MM.1S (cell line): ENCODE measurements around the gene PLCB1.

ENCODE experiments used
- DNase-seq: peaks from one replicate; pipeline ENCODE4 v3.0.0-alpha.2; 2015
- H2AFZ ChIP-seq: fragments of 300-600 bp; sonication (generic); 2 replicates; pipeline ENCODE4 v1.6.0; 2016; ENCODE audit warnings: antibody characterized with exemption, low read length
- H3F3A ChIP-seq: fragments of 300-600 bp; sonication (generic); 2 replicates; pipeline ENCODE4 v1.6.1; 2016; ENCODE audit warnings: mild to moderate bottlenecking, antibody characterized with exemption, low read length, moderate library complexity, mixed read lengths; ENCODE audit not compliant: insufficient read depth
- H3K27ac ChIP-seq: fragments of 300-600 bp; sonication (generic); 2 replicates; pipeline ENCODE4 v1.5.1; 2016; ENCODE audit warnings: mild to moderate bottlenecking, low read length
- H3K27me3 ChIP-seq: fragments of 300-600 bp; sonication (generic); replicated peaks from 2 replicates; pipeline ENCODE4 v1.6.0; 2016; ENCODE audit warnings: low read length; ENCODE audit not compliant: insufficient read depth
- H3K36me3 ChIP-seq: fragments of 300-600 bp; sonication (generic); replicated peaks from 2 replicates; pipeline ENCODE4 v1.6.1; 2016; ENCODE audit warnings: mild to moderate bottlenecking, low read length, mixed read lengths; ENCODE audit not compliant: insufficient read depth
- H3K4me1 ChIP-seq: fragments of 300-600 bp; sonication (generic); 2 replicates; pipeline ENCODE4 v1.6.1; 2016; ENCODE audit warnings: low read length, mixed read lengths
- H3K4me2 ChIP-seq: fragments of 300-600 bp; sonication (generic); 2 replicates; pipeline ENCODE4 v1.6.0; 2016; ENCODE audit warnings: low read depth, low read length
- H3K4me3 ChIP-seq: fragments of 300-600 bp; sonication (generic); 2 replicates; pipeline ENCODE4 v1.5.1; 2016; ENCODE audit warnings: low read length, mixed read lengths
- H3K79me2 ChIP-seq: fragments of 300-600 bp; sonication (generic); 2 replicates; pipeline ENCODE4 v1.6.1; 2016; ENCODE audit warnings: mixed run types, low read length, mixed read lengths
- H3K9ac ChIP-seq: fragments of 300-600 bp; sonication (generic); 2 replicates; pipeline ENCODE4 v1.6.1; 2016; ENCODE audit warnings: low read length, mixed read lengths
- H3K9me2 ChIP-seq: fragments of 300-600 bp; sonication (generic); replicated peaks from 2 replicates; pipeline ENCODE4 v1.6.1; 2016; ENCODE audit warnings: mild to moderate bottlenecking, low read length, mixed read lengths; ENCODE audit not compliant: insufficient read depth
- H3K9me3 ChIP-seq: fragments of 300-600 bp; sonication (generic); replicated peaks from 2 replicates; pipeline ENCODE4 v1.6.1; 2016; ENCODE audit warnings: mild to moderate bottlenecking, low read length, mixed read lengths; ENCODE audit not compliant: insufficient read depth
- H4K20me1 ChIP-seq: fragments of 300-600 bp; sonication (generic); 2 replicates; pipeline ENCODE4 v1.6.1; 2016; ENCODE audit warnings: mild to moderate bottlenecking, low read length, moderate library complexity, mixed read lengths; ENCODE audit not compliant: insufficient read depth
- CTCF ChIP-seq: fragments of 300-600 bp; sonication (generic); IDR thresholded peaks from 2 replicates; pipeline ENCODE4 v1.5.1; 2016; ENCODE audit warnings: antibody characterized with exemption, low read length, mixed read lengths
- EZH2 ChIP-seq: fragments of 300-600 bp; sonication (generic); optimal IDR thresholded peaks from 2 replicates; pipeline ENCODE3; 2017; ENCODE audit warnings: low read depth, mild to moderate bottlenecking, antibody characterized with exemption, low read length, mixed read lengths
- EZH2phosphoT487 ChIP-seq: fragments of 300-600 bp; sonication (generic); IDR thresholded peaks from 2 replicates; pipeline ENCODE4 v1.6.1; 2018; ENCODE audit warnings: antibody characterized with exemption, low read length

PLCB1 gene

GRCh38 chr20:8215361-8215781, 83.3 kb downstream of the PLCB1 start:
- H2AFZ ChIP-seq: no peak overlapping the region
- TF ChIP-seq CTCF: no peak
- no peak for TF ChIP-seq EZH2phosphoT487
- no peak for TF ChIP-seq EZH2

GRCh38 chr20:8216375-8217200, 84.5 kb downstream of the PLCB1 start:
- TF ChIP-seq EZH2phosphoT487 (no peak), EZH2 (no peak), CTCF (no peak)
- no peaks in the 10 kb centered on the region for H3K9me3 ChIP-seq
- no peaks in the 10 kb centered on the region for H3K79me2 ChIP-seq

More at GRCh38 chr20:8215361-8215781, 83.3 kb downstream of the PLCB1 start:
- Histone ChIP-seq H3K79me2 (no peaks in the 10 kb centered on the region), H3K27me3 (no peaks in the 10 kb centered on the region), H3F3A (no peaks in the 10 kb centered on the region), H3K9me2 (no peaks in the 10 kb centered on the region), H3K9me3 (no peaks in the 10 kb centered on the region), H3K9ac (no peak overlapping the region), H3K27ac (no peak overlapping the region), H3K36me3 (no peaks in the 10 kb centered on the region), H3K4me2 (no peak overlapping the region), H3K4me3 (no peak overlapping the region), H3K4me1 (peaks cover 13% of the 10 kb centered on the region; the same call in 1 of the 2 replicates), H4K20me1 (no peaks in the 10 kb centered on the region)
- no peak for DNase-seq

GRCh38 chr20:8218861-8219260, 86.8 kb downstream of the PLCB1 start:
- DNase-seq: no peak
- Histone ChIP-seq H3K9me3 (no peaks in the 10 kb centered on the region), H4K20me1 (no peaks in the 10 kb centered on the region), H3K27me3 (no peaks in the 10 kb centered on the region), H3K9me2 (no peaks in the 10 kb centered on the region), H3K27ac (no peak overlapping the region), H3K4me3 (no peak overlapping the region), H3F3A (no peaks in the 10 kb centered on the region), H3K36me3 (no peaks in the 10 kb centered on the region), H3K79me2 (no peaks in the 10 kb centered on the region), H3K4me1 (peaks cover 13% of the 10 kb centered on the region; the same call in 1 of the 2 replicates), H3K9ac (no peak overlapping the region), H2AFZ (no peak overlapping the region), H3K4me2 (no peak overlapping the region)
- TF ChIP-seq CTCF (no peak), EZH2 (no peak), EZH2phosphoT487 (no peak)

More at GRCh38 chr20:8216375-8217200, 84.5 kb downstream of the PLCB1 start:
- H3F3A ChIP-seq: no peaks in the 10 kb centered on the region
- H3K27me3 ChIP-seq: no peaks in the 10 kb centered on the region
- peaks cover 13% of the 10 kb centered on the region; the same call in 1 of the 2 replicates for H3K4me1 ChIP-seq
- H2AFZ ChIP-seq: no peak overlapping the region
- no peak overlapping the region for H3K4me3 ChIP-seq
- no peaks in the 10 kb centered on the region for H3K9me2 ChIP-seq
- H4K20me1 ChIP-seq: no peaks in the 10 kb centered on the region
- H3K36me3 ChIP-seq: no peaks in the 10 kb centered on the region
- peak overlapping the region; percentile 37 for H3K4me2 ChIP-seq
- no peak overlapping the region for H3K27ac ChIP-seq
- DNase-seq: no peak
- H3K9ac ChIP-seq: no peak overlapping the region
